K562 (cell line): Measurements from ENCODE around the gene SDCCAG8. TPM values are rescaled to one million over a fixed set of nuclear protein-coding genes. Genes with fewer than 3 reads are reported as not detected.

Source experiments
- CREB5 ChIP-seq: fragments of 250-450 bp; sonication (Bioruptor Pico); IDR thresholded peaks from 2 replicates; pipeline ENCODE4 v1.5.0; 2020; ENCODE audit warnings: mild to moderate bottlenecking
- CXXC5 ChIP-seq: fragments of 250-450 bp; sonication (Bioruptor Pico); IDR thresholded peaks from 2 replicates; pipeline ENCODE4 v1.8.0; 2022; ENCODE audit warnings: inconsistent platforms, mild to moderate bottlenecking, moderate library complexity
- HES1 ChIP-seq: fragments of 450-650 bp; IDR thresholded peaks from 2 replicates; pipeline ENCODE4 v1.6.1; 2016; ENCODE audit warnings: low read depth, mild to moderate bottlenecking, moderate library complexity
- IRF9 ChIP-seq: fragments of 450-650 bp; IDR thresholded peaks from 2 replicates; pipeline ENCODE4 v1.6.1; 2016; ENCODE audit warnings: missing biosample characterization, missing genetic modification characterization
- KLF6 ChIP-seq: fragments of 250-450 bp; sonication (Bioruptor Pico); IDR thresholded peaks from 2 replicates; pipeline ENCODE4 v1.4.0; 2020; ENCODE audit warnings: mild to moderate bottlenecking, moderate library complexity, borderline replicate concordance
- MGA ChIP-seq: fragments of 450-650 bp; IDR thresholded peaks from 2 replicates; pipeline ENCODE4 v1.6.1; 2016; ENCODE audit warnings: mild to moderate bottlenecking, moderate library complexity
- NFE2 ChIP-seq: IDR thresholded peaks from 2 replicates; pipeline ENCODE4 v1.6.1; 2014; ENCODE audit warnings: antibody characterized with exemption, low read depth
- STAT5B ChIP-seq: fragments of 250-450 bp; sonication (Bioruptor Pico); IDR thresholded peaks from 2 replicates; pipeline ENCODE4 v1.8.0; 2021; ENCODE audit warnings: mild to moderate bottlenecking, inconsistent platforms
- USF1 ChIP-seq: sonication (generic); formaldehyde crosslinking; IDR thresholded peaks from 2 replicates; pipeline ENCODE4 v1.9.0; 2022; ENCODE audit warnings: mild to moderate bottlenecking, missing genetic modification reagents
- ZBTB8A ChIP-seq: fragments of 450-650 bp; IDR thresholded peaks from 2 replicates; pipeline ENCODE4 v1.6.1; 2018; ENCODE audit warnings: mild to moderate bottlenecking, moderate library complexity; ENCODE audit not compliant: partially characterized antibody
- ZNF134 ChIP-seq: fragments of 250-450 bp; sonication (Bioruptor Pico); conservative IDR thresholded peaks from 2 replicates; pipeline ENCODE4 v1.4.0; 2020
- ZNF184 ChIP-seq: sonication (generic); formaldehyde crosslinking; IDR thresholded peaks from 2 replicates; pipeline ENCODE4 v1.5.0; 2020; ENCODE audit warnings: missing genetic modification reagents
- ZNF311 ChIP-seq: fragments of 250-450 bp; sonication (Bioruptor Pico); IDR thresholded peaks from 2 replicates; pipeline ENCODE4 v1.4.0; 2020; ENCODE audit warnings: mild to moderate bottlenecking, moderate library complexity
- ZNF76 ChIP-seq: fragments of 250-450 bp; sonication (Bioruptor Pico); IDR thresholded peaks from 2 replicates; pipeline ENCODE4 v1.4.0; 2020; ENCODE audit warnings: mild to moderate bottlenecking, moderate library complexity, borderline replicate concordance
- polyA plus RNA-seq, 8 experiments: library from polyadenylated mRNA; depleted of rRNA in 4 of 8; stranded (reverse) in 5 of 8; unstranded in 3 of 8; fragments of >200 nt; fragmentation: Nextera tagmentation in 2 of 8; fragmentation: Illumina TruSeq in 1 of 8; extraction: Ambion mirVana in 2 of 8; extraction: Trizol in 1 of 8; gene quantifications; 2 replicates each; pipeline versions ENCODE4 v1.2.1 to v1.2.3, GENCODE V29; 2011 to 2014; ENCODE audit warnings: inconsistent platforms in 1 of 8, missing spikeins in 1 of 8
- total RNA-seq, 7 experiments: library from RNA; depleted of rRNA in 6 of 7; stranded (reverse); fragments of >200 nt in 6 of 7; fragmentation: Illumina TruSeq in 2 of 7; extraction: Trizol in 2 of 7; gene quantifications; 2 replicates each; pipeline versions ENCODE4 v1.2.1 to v1.2.3, GENCODE V29; 2011 to 2021; ENCODE audit warnings: low replicate concordance in 1 of 7

SDCCAG8 gene
- total and polyA plus RNA-seq, 9 of the 15 experiments (the other 6 are each of a cell fraction or from before 2014, with no cell fraction given), result 17.9 to 36.7 (median 25.4) TPM

GRCh38 chr1:243508943-243509342 is 253.1 kb downstream of the SDCCAG8 start (continued):
- TF ChIP-seq MGA (no peak), CXXC5 (no peak), USF1 (CRISPR knock-in tag) (no peak), IRF9 (tag) (no peak), CREB5 (CRISPR knock-in tag) (no peak), KLF6 (CRISPR knock-in tag) (no peak), STAT5B (CRISPR knock-in tag) (no peak), ZNF184 (CRISPR knock-in tag) (no peak), ZNF311 (CRISPR knock-in tag) (no peak), NFE2 (no peak), HES1 (no peak), ZBTB8A (no peak), ZNF134 (no peak), ZNF76 (no peak)
